Astrocyte of the spinal cord (primary cell): ENCODE results near the gene OR52H1.
A peak's percentile ranks its signal among the peaks of the same experiment; 100 is the strongest.

Experiments
- DNase-seq: peaks from one replicate; pipeline ENCODE4 v3.0.0; 2011; ENCODE audit warnings: low read depth, low spot score
- H3K4me3 ChIP-seq: 2 replicates; pipeline ENCODE4 v1.5.1; 2011; ENCODE audit warnings: low read depth, mild to moderate bottlenecking, low read length, moderate library complexity
- in situ Hi-C: cut with HindIII; loops from 2 replicates; pipeline ENCODE4 v1.10.0; 2017; ENCODE audit warnings: low sequenced_read_pairs
- TF ChIP-seq, protein P1 (sequence below): IDR thresholded peaks from 2 replicates; pipeline ENCODE4 v1.5.1; 2012; ENCODE audit warnings: low read depth, mild to moderate bottlenecking, low read length, inconsistent platforms

Gene OR52H1

GRCh38 chr11:5581014-5581413 is 32.7 kb upstream of the OR52H1 start:
- H3K4me3 ChIP-seq, result no peak overlapping the region
- in situ Hi-C loops, result no loop called here
- no peak for DNase-seq
- TF ChIP-seq, protein P1, sequence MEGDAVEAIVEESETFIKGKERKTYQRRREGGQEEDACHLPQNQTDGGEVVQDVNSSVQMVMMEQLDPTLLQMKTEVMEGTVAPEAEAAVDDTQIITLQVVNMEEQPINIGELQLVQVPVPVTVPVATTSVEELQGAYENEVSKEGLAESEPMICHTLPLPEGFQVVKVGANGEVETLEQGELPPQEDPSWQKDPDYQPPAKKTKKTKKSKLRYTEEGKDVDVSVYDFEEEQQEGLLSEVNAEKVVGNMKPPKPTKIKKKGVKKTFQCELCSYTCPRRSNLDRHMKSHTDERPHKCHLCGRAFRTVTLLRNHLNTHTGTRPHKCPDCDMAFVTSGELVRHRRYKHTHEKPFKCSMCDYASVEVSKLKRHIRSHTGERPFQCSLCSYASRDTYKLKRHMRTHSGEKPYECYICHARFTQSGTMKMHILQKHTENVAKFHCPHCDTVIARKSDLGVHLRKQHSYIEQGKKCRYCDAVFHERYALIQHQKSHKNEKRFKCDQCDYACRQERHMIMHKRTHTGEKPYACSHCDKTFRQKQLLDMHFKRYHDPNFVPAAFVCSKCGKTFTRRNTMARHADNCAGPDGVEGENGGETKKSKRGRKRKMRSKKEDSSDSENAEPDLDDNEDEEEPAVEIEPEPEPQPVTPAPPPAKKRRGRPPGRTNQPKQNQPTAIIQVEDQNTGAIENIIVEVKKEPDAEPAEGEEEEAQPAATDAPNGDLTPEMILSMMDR, result no peak

- in situ Hi-C loops, result no loop called here
- TF ChIP-seq, protein P1, result no peak
These were observed 32.2 kb upstream of the OR52H1 start, which contains the start of gene OR52B6 for GRCh38 chr11:5580577-5580976. TSS of gene OR52B6 (plus strand) at chr11:5580877. CDS start at chr11:5580877, 0 bp downstream.

GRCh38 chr11:5577101-5577500 is 28.8 kb upstream of the OR52H1 start:
- DNase-seq, result no peak
- in situ Hi-C loops, result no loop called here
- no peak overlapping the region for H3K4me3 ChIP-seq
- TF ChIP-seq, protein P1, result no peak

More at GRCh38 chr11:5580577-5580976, 32.2 kb upstream of the OR52H1 start, which contains the start of gene OR52B6:
- DNase-seq, result no peak
- no peak within 1 kb of the TSS for H3K4me3 ChIP-seq

GRCh38 chr11:5575152-5575551 is 26.8 kb upstream of the OR52H1 start:
- TF ChIP-seq, protein P1, result no peak
- no peak for DNase-seq
- H3K4me3 ChIP-seq, result no peak overlapping the region
- in situ Hi-C loops, result no loop called here

DNA sequence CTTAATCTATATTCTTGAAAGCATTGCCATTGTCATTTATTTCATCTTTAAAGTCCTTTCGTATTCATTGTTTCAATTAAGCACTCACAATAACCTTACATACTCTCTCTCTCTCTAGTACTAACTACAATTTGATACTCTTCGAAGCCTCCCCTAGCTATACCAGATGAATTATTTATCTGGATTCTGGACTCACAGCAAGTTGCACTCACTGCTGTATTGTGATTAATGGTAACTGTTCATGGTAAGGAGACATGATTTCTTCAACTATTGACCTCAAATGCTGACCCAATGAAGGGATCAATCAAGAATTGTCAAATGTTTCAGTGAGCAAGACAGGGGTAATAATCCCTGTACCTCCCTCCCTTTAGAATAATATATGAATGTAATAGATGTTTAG is 26.3 kb upstream of the OR52H1 start:
- no peak overlapping the region for H3K4me3 ChIP-seq
- in situ Hi-C loops, result no loop called here
- DNase-seq, result no peak
- TF ChIP-seq, protein P1, result no peak

DNA sequence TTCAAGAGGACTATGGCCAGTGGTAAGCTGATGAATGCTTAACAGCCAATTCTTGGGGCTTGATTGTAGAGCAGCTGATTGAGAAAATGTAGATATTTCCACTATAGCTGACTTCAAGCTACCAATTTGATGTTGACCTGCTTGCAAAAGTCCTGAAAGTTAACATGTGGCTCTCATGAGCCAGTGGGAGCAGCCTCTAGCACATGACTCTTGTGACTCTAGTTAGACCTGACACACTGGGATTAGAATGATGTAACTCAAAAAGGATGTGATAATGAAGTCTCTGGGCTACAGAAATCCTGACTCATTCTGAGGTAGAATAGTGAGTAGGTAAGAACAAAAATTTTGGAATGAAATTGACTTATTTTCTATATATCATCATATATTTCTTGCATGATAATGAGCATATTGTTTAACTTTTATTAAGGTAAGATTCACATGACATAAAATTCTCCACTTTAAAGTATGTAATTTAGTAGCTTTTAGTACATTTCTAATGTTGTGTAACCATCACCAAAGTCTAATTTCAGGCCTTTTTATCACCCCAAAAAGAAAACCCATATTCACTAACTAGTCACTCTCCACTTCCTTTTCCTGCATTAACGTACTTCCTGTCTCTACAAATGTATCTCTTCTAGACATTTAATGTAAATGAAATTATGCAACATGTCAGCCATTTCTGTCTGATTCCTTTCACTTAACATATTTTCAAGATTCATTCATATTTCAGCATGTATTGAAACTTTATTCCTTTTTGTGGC is 16.1 kb upstream of the OR52H1 start:
- TF ChIP-seq, protein P1, result no peak
- peak; percentile 12 for DNase-seq
- no peak overlapping the region for H3K4me3 ChIP-seq
- in situ Hi-C loops, result no loop called here
